SK-N-SH treated with all-trans-retinoic acid at 6 μM for 48 hours (cell line): ENCODE measurements around the gene AUTS2.

Experiments used
- ARNTL ChIP-seq: fragments of 450-650 bp; formaldehyde crosslinking; IDR thresholded peaks from 2 replicates; pipeline ENCODE4 v1.5.0; 2020; ENCODE audit warnings: low read depth, mild to moderate bottlenecking, moderate library complexity, borderline replicate concordance
- BACH2 ChIP-seq: fragments of 250-450 bp; sonication (Bioruptor Pico); IDR thresholded peaks from 2 replicates; pipeline ENCODE4 v1.9.0; 2021; ENCODE audit warnings: mild to moderate bottlenecking, borderline replicate concordance
- ESRRG ChIP-seq: fragments of 250-450 bp; sonication (Bioruptor Pico); IDR thresholded peaks from 2 replicates; pipeline ENCODE4 v1.6.1; 2021; ENCODE audit warnings: mild to moderate bottlenecking
- RARB ChIP-seq: fragments of 250-450 bp; sonication (Bioruptor Pico); IDR thresholded peaks from 2 replicates; pipeline ENCODE4 v1.8.0; 2021; ENCODE audit warnings: mild to moderate bottlenecking, moderate library complexity
- SNAI2 ChIP-seq: fragments of 250-450 bp; sonication (Bioruptor Pico); IDR thresholded peaks from 2 replicates; pipeline ENCODE4 v1.5.0; 2020; ENCODE audit warnings: mild to moderate bottlenecking, moderate library complexity
- ZFP3 ChIP-seq: fragments of 250-450 bp; sonication (Bioruptor Pico); IDR thresholded peaks from 2 replicates; pipeline ENCODE4 v1.5.0; 2020; ENCODE audit warnings: mild to moderate bottlenecking, moderate library complexity
- TF ChIP-seq, protein P1 (sequence below): fragments of 250-450 bp; sonication (Bioruptor Pico); IDR thresholded peaks from 2 replicates; pipeline ENCODE4 v1.5.1; 2020; ENCODE audit warnings: low read depth, mild to moderate bottlenecking, moderate library complexity
- TF ChIP-seq, protein P2 (sequence below): fragments of 250-450 bp; sonication (Bioruptor Pico); IDR thresholded peaks from 2 replicates; pipeline ENCODE4 v1.8.0; 2020; ENCODE audit warnings: mild to moderate bottlenecking, moderate library complexity, borderline replicate concordance

DNA sequence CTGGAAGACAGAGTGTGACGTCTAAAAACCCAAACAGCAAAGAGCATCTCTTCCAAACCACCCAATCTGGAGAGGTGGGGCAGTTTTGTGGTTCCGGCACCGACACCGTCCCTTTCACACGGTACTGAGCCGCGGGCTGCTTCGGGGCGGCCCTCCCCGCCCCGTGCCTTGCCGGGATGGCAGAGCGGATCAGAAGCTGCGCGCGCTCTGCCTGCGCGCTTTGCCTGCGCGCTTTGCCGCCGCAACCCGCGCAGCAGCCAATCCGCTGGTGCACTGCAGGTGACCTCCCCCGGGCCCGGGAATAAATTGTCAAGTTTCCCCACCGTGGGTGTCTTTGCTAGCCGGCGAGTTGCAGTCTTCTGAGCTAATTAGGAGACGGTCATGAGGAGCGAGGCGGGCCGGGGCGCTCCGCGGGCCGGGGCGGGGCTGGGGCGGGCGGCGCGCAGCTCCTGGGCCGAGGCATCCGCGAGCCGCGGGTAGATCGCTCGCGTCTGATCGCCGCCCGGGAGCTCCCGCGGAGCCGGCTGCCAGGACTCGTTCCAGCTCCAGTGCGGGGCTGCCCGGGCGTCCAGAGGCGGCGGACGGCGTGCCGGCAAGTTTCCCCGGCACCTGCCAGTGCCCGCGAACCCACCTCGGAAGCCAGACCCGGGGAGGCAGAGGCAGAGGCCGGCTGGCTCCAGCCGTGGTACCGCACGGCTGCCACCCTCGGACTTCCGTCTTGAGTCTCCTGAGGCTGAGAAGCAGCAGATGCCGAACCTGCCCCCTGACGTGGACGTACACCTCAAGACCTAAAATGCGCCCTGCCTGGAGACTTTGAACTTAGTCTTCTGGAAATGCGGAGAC, 997.7 kb downstream of the AUTS2 start:
- TF ChIP-seq, protein P1, sequence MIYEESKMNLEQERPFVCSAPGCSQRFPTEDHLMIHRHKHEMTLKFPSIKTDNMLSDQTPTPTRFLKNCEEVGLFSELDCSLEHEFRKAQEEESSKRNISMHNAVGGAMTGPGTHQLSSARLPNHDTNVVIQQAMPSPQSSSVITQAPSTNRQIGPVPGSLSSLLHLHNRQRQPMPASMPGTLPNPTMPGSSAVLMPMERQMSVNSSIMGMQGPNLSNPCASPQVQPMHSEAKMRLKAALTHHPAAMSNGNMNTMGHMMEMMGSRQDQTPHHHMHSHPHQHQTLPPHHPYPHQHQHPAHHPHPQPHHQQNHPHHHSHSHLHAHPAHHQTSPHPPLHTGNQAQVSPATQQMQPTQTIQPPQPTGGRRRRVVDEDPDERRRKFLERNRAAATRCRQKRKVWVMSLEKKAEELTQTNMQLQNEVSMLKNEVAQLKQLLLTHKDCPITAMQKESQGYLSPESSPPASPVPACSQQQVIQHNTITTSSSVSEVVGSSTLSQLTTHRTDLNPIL (CRISPR knock-in tag): no peak
- TF ChIP-seq ESRRG (CRISPR knock-in tag): no peak
- TF ChIP-seq RARB (CRISPR knock-in tag): no peak
- TF ChIP-seq SNAI2: no peak
- no peak for TF ChIP-seq BACH2 (CRISPR knock-in tag)
- TF ChIP-seq ARNTL: no peak
- TF ChIP-seq ZFP3 (CRISPR knock-in tag): no peak
- TF ChIP-seq, protein P2, sequence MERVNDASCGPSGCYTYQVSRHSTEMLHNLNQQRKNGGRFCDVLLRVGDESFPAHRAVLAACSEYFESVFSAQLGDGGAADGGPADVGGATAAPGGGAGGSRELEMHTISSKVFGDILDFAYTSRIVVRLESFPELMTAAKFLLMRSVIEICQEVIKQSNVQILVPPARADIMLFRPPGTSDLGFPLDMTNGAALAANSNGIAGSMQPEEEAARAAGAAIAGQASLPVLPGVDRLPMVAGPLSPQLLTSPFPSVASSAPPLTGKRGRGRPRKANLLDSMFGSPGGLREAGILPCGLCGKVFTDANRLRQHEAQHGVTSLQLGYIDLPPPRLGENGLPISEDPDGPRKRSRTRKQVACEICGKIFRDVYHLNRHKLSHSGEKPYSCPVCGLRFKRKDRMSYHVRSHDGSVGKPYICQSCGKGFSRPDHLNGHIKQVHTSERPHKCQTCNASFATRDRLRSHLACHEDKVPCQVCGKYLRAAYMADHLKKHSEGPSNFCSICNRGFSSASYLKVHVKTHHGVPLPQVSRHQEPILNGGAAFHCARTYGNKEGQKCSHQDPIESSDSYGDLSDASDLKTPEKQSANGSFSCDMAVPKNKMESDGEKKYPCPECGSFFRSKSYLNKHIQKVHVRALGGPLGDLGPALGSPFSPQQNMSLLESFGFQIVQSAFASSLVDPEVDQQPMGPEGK (CRISPR knock-in tag): no peak
